DMS53 (cell line): ENCODE measurements around the gene PGGHG.

Source experiments
- DNase-seq: peaks from one replicate; lab custom pipeline; 2025; lab: John Stamatoyannopoulos, UW

Gene PGGHG

GRCh38 chr11:269146-269890 is 19.6 kb upstream of the PGGHG start:
- DNase-seq = peak; percentile 41

GRCh38 chr11:270451-271318 is 18.2 kb upstream of the PGGHG start:
- no peak for DNase-seq

GRCh38 chr11:271319-271715 is 17.6 kb upstream of the PGGHG start:
- DNase-seq = no peak

GRCh38 chr11:272195-272930 is 16.6 kb upstream of the PGGHG start:
- no peak for DNase-seq

GRCh38 chr11:272931-273198 is 16.1 kb upstream of the PGGHG start:
- no peak for DNase-seq

- no peak for DNase-seq
Measured at GRCh38 chr11:276219-276618, 12.7 kb upstream of the PGGHG start.

GRCh38 chr11:278001-278951 is 10.7 kb upstream of the PGGHG start, which contains the start of gene NLRP6:
Gene NLRP6 (plus strand): TSS chr11:278407. CDS start chr11:278570, 163 bp downstream.
- no peak for DNase-seq

- peak; percentile 39 for DNase-seq
Measured at GRCh38 chr11:279040-279965, 9.6 kb upstream of the PGGHG start.

- peak; percentile 83 for DNase-seq
Measured at GRCh38 chr11:279966-280705, 8.8 kb upstream of the PGGHG start.

- peak; percentile 67 for DNase-seq
Measured at GRCh38 chr11:280706-281485, 8.0 kb upstream of the PGGHG start.

GRCh38 chr11:281486-282161 is 7.3 kb upstream of the PGGHG start:
- peak; percentile 54 for DNase-seq

- no peak for DNase-seq
Measured at GRCh38 chr11:282171-282570, 6.8 kb upstream of the PGGHG start.

- peak; percentile 48 for DNase-seq
Measured at GRCh38 chr11:282630-283360, 6.1 kb upstream of the PGGHG start.

GRCh38 chr11:283405-284104 is 5.4 kb upstream of the PGGHG start:
- DNase-seq = no peak

- DNase-seq = no peak
Measured at GRCh38 chr11:284105-285020, 4.6 kb upstream of the PGGHG start.
